ENCODE results near the gene TNFRSF11A. TPM values are rescaled to one million over a fixed set of nuclear protein-coding genes. Genes with fewer than 3 reads are reported as not detected.

The TNFRSF11A gene
- total RNA-seq, 1 donor from 2014 or later = 0.19 TPM

DNA sequence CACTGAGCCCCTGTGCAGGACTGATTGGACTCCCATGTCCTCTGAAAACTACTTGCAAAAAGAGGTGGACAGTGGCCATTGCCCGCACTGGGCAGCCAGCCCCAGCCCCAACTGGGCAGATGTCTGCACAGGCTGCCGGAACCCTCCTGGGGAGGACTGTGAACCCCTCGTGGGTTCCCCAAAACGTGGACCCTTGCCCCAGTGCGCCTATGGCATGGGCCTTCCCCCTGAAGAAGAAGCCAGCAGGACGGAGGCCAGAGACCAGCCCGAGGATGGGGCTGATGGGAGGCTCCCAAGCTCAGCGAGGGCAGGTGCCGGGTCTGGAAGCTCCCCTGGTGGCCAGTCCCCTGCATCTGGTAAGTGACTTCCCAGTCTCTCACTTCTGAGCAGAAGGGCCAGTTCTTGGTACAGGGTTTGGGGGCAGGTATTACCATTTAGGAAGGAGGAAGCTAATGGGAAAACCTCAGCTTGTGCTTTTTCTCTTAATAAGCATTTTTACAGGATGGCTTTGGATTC is 44.1 kb downstream of the TNFRSF11A start:
- no peak overlapping the region for H3K4me3 Mint-ChIP-seq (ENCODE audit: unreplicated experiment)
- H3K27ac Mint-ChIP-seq (ENCODE audit: unreplicated experiment) = no peak overlapping the region
- DNase-seq (ENCODE audit: extremely low spot score, unreplicated experiment) = no peak
- TF ChIP-seq, protein P1, sequence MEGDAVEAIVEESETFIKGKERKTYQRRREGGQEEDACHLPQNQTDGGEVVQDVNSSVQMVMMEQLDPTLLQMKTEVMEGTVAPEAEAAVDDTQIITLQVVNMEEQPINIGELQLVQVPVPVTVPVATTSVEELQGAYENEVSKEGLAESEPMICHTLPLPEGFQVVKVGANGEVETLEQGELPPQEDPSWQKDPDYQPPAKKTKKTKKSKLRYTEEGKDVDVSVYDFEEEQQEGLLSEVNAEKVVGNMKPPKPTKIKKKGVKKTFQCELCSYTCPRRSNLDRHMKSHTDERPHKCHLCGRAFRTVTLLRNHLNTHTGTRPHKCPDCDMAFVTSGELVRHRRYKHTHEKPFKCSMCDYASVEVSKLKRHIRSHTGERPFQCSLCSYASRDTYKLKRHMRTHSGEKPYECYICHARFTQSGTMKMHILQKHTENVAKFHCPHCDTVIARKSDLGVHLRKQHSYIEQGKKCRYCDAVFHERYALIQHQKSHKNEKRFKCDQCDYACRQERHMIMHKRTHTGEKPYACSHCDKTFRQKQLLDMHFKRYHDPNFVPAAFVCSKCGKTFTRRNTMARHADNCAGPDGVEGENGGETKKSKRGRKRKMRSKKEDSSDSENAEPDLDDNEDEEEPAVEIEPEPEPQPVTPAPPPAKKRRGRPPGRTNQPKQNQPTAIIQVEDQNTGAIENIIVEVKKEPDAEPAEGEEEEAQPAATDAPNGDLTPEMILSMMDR (IDR thresholded peaks at IDR 0.05) = no peak
- H3K36me3 Mint-ChIP-seq (ENCODE audit: unreplicated experiment) = no peaks in the 10 kb centered on the region
- H3K27me3 Mint-ChIP-seq (ENCODE audit: unreplicated experiment) = peaks cover 22% of the 10 kb centered on the region
- H3K4me1 Mint-ChIP-seq (ENCODE audit: unreplicated experiment) = no peaks in the 10 kb centered on the region
- H3K9me3 Mint-ChIP-seq (ENCODE audit: unreplicated experiment) = no peaks in the 10 kb centered on the region

DNA sequence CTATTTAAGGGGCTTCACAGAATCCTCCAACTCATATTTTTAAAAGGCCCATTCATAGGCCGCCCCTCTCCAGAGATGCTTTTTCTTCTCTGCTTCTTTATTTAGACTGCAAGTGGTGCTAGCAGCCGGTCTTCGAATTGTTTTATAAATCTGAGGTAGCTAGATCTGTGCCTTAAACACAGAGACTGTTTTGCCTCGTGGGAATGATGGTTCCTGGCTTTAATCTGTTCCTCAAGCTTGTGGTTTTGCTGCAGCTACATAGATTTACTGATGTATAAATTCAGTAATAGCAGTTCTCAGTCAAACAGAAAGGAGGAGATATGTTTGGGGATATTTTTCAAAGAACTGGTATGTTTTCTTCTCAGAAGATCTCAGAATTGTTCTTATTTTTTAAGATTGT is 45.3 kb downstream of the TNFRSF11A start:
- TF ChIP-seq, protein P1 (IDR thresholded peaks at IDR 0.05) = no peak
- Mint-ChIP-seq H3K4me3 (ENCODE audit: unreplicated experiment) (no peak overlapping the region), H3K4me1 (ENCODE audit: unreplicated experiment) (no peaks in the 10 kb centered on the region), H3K27me3 (ENCODE audit: unreplicated experiment) (peaks cover 22% of the 10 kb centered on the region), H3K9me3 (ENCODE audit: unreplicated experiment) (no peaks in the 10 kb centered on the region), H3K36me3 (ENCODE audit: unreplicated experiment) (no peaks in the 10 kb centered on the region), H3K27ac (ENCODE audit: unreplicated experiment) (no peak overlapping the region)
- DNase-seq (ENCODE audit: extremely low spot score, unreplicated experiment) = no peak

DNA sequence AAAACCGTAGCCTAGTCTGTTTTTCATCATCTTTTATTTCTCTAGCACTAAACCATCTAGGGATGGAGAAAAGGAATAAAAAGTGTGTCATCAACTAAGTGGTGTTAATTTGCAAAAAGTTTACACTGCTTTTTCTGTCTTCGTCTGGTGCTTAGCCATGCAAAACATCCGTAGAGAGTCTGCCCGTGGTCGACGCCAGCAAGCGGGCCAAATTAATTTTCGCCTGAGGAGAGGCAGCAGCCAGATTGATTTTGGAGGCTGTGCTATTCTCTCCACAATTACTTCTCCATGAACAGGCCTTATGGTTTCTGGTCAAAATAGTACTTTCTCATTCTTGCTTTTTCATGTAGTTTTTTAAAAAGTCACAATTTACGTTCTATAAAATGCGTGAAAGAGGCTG is 46.3 kb downstream of the TNFRSF11A start:
- no peaks in the 10 kb centered on the region for H3K36me3 Mint-ChIP-seq (ENCODE audit: unreplicated experiment)
- no peak overlapping the region for H3K4me3 Mint-ChIP-seq (ENCODE audit: unreplicated experiment)
- H3K27me3 Mint-ChIP-seq (ENCODE audit: unreplicated experiment) = peaks cover 15% of the 10 kb centered on the region
- no peaks in the 10 kb centered on the region for H3K9me3 Mint-ChIP-seq (ENCODE audit: unreplicated experiment)
- no peaks in the 10 kb centered on the region for H3K4me1 Mint-ChIP-seq (ENCODE audit: unreplicated experiment)
- no peak for DNase-seq (ENCODE audit: extremely low spot score, unreplicated experiment)
- TF ChIP-seq, protein P1 (IDR thresholded peaks at IDR 0.05) = no peak
- no peak overlapping the region for H3K27ac Mint-ChIP-seq (ENCODE audit: unreplicated experiment)

DNA sequence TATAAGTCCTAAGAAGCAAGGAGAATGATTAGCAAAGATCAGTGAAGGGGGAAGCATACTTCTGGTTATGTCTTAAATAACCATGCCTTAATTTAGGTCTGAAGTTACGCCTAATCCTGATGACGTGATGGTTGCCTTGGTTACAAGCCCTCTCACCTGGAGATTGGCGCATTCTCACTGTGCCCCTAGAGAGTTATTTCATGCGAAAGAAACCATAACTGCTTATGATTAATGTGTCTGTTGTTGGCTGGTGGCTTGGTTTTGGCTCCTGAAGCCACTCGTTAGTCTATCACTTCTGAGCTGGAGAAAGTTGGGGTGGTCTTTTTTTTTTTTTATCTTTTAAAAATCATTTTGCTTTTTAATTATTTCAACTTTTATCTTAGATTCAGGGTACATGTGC is 47.0 kb downstream of the TNFRSF11A start:
- no peak for DNase-seq (ENCODE audit: extremely low spot score, unreplicated experiment)
- TF ChIP-seq, protein P1 (IDR thresholded peaks at IDR 0.05) = no peak
- no peak overlapping the region for H3K27ac Mint-ChIP-seq (ENCODE audit: unreplicated experiment)
- no peaks in the 10 kb centered on the region for H3K4me1 Mint-ChIP-seq (ENCODE audit: unreplicated experiment)
- no peaks in the 10 kb centered on the region for H3K36me3 Mint-ChIP-seq (ENCODE audit: unreplicated experiment)
- H3K9me3 Mint-ChIP-seq (ENCODE audit: unreplicated experiment) = no peaks in the 10 kb centered on the region
- H3K4me3 Mint-ChIP-seq (ENCODE audit: unreplicated experiment) = no peak overlapping the region
- peaks cover 15% of the 10 kb centered on the region for H3K27me3 Mint-ChIP-seq (ENCODE audit: unreplicated experiment)

DNA sequence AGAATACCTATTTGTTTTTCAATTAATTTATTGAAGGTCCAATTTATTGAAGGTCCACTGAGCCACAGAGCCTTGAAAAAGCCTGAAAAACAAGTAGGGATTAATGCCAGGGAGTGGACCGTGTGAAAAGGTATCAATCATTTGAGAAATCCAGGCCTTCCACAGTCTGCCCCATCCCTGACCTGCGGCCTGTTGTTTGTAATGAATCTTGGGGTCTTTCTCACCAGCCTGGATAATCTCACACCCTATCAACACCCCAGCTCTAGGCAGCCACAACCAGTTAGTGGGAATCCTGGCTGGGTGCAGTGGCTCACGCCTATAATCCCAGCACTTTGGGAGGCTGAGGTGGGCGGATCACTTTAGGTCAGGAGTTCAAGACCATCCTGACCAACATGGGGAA is 47.8 kb downstream of the TNFRSF11A start:
- H3K36me3 Mint-ChIP-seq (ENCODE audit: unreplicated experiment) = no peaks in the 10 kb centered on the region
- H3K9me3 Mint-ChIP-seq (ENCODE audit: unreplicated experiment) = no peaks in the 10 kb centered on the region
- TF ChIP-seq, protein P1 (IDR thresholded peaks at IDR 0.05) = no peak
- H3K27me3 Mint-ChIP-seq (ENCODE audit: unreplicated experiment) = peaks cover 15% of the 10 kb centered on the region
- H3K4me1 Mint-ChIP-seq (ENCODE audit: unreplicated experiment) = no peaks in the 10 kb centered on the region
- no peak for DNase-seq (ENCODE audit: extremely low spot score, unreplicated experiment)
- no peak overlapping the region for H3K4me3 Mint-ChIP-seq (ENCODE audit: unreplicated experiment)
- no peak overlapping the region for H3K27ac Mint-ChIP-seq (ENCODE audit: unreplicated experiment)

Data from osteocyte (in vitro differentiated cells).